ENCODE results near the gene TULP4.

- TF ChIP-seq EZH2 (IDR thresholded peaks at IDR 0.05): no peak
- peak; percentile 16; the same call in 1 of the 2 replicates for TF ChIP-seq POLR2AphosphoS5 (IDR thresholded peaks at IDR 0.05; ENCODE audit: borderline replicate concordance, low read depth, low read length)
- TF ChIP-seq FOXP2 (optimal IDR thresholded peaks at IDR 0.05; ENCODE audit: control extremely low read depth, extremely low read length, insufficient read depth): no peak
These were observed 10.7 kb downstream of the TULP4 start for GRCh38 chr6:158322724-158323560.

Measured in SK-N-MC (cell line).